GM20431 (cell line): Measurements from ENCODE around the gene PAX8.

ENCODE experiments used
- in situ Hi-C: fragments of 300-500 bp; cut with MseI, MboI; formaldehyde crosslinking; loops from one replicate; pipeline ENCODE4 v1.15.0; 2020; ENCODE audit warnings: low sequenced_read_pairs; ENCODE audit not compliant: unreplicated experiment

The PAX8 gene

GRCh38 chr2:113175736-113176695 lies 102.7 kb downstream of the PAX8 start:
- in situ Hi-C loops = no loop called here

DNA sequence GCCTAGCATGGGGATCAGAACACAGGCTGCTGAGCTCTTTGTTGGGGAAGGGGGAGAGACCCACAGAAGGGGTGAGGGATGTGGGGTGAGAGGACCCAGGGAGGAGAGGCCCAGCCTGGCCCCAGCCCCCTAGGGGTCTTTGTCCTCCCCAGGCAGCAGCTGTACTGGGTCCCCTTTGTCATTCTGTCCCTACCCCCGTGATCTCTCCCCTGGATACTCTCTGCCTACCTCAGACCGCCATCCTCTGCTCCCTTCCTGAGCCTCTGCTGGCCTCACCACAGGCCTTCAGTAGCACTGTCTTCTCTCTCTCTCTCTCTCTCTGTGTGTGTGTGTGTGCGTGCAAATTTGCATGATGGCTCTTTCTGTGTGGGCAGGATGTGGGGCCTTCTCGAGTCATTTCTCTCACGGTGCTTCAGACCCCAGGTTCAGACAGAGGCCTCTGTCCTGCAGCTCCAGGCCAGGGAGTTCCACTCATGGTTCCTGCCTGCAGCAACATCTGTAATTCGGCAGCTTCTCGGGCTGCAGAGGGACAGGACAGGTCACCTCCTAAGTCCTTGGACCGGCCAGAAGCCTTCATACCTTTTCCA lies 103.6 kb downstream of the PAX8 start:
- in situ Hi-C loops = no loop called here

GRCh38 chr2:113174376-113174750 lies 104.4 kb downstream of the PAX8 start:
- in situ Hi-C loops = no loop called here

GRCh38 chr2:113173542-113174375 lies 105.0 kb downstream of the PAX8 start, which contains the start of gene PSD4:
TSS of gene PSD4 (plus strand) at chr2:113173971. CDS start at chr2:113182457, 8,486 bp downstream.
- in situ Hi-C loops = no loop called here

DNA sequence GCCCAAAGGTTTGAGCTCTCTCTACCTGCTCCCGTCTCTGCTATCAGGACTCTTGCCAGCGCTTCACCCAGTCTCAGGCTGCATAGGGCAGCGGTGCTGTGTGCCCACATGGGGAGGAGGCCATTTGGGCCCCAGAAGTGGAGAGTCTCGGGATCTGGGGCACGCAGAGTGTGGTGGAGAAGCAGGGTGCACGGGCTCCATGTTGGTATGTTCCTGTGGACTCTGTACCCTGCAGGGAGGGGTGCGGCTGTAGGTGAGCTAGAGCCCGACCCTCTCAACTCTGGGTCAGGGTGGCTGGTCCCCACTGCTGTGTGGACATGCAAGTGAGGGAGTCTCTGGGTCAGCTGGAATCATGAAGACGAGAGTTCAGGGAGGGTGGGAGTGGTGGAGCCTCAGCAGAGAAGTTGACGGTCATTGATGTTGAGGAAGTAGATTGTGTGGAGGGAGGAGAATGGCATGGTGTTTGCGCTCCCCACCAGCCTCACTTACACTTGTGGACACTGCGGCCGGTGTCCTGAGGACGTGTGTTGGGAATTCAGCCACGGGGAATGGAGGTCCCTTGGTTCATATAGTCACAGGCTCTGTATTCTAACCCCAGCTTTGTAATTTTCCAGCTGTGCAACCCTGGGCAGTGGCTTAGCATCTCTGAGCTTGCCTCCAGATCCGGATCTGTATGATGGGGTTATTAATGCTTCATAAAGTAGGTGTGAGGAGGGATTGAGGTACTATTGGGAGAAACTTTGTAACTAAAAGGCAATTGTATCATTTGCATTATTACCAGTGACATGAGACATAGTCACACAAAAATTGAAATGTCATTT lies 105.8 kb downstream of the PAX8 start:
- in situ Hi-C loops = no loop called here

- in situ Hi-C loops = no loop called here
Measured at GRCh38 chr2:113171334-113172075, 107.2 kb downstream of the PAX8 start.

- in situ Hi-C loops = no loop called here
Measured at GRCh38 chr2:113169586-113169985, 109.1 kb downstream of the PAX8 start.

GRCh38 chr2:113169002-113169530 lies 109.7 kb downstream of the PAX8 start:
- in situ Hi-C loops = no loop called here

DNA sequence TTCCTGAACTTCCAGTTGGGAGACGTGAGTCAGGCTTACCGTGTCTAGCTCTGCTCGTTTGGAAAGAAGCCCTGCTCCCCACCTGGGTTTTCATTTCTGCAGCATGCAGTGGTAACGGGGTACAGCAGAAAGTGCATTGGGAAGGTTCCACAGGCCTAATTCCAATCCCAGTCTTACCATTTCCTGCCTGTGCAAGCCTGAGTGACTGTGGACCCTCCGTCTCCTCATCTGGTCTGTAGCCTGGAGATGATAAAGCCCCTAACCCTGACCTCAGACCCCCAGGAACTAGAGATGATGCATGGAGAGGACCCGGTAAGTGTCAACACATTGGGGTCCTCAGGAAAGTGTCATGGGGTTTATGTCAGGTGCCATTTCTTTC lies 110.8 kb downstream of the PAX8 start:
- in situ Hi-C loops = no loop called here

DNA sequence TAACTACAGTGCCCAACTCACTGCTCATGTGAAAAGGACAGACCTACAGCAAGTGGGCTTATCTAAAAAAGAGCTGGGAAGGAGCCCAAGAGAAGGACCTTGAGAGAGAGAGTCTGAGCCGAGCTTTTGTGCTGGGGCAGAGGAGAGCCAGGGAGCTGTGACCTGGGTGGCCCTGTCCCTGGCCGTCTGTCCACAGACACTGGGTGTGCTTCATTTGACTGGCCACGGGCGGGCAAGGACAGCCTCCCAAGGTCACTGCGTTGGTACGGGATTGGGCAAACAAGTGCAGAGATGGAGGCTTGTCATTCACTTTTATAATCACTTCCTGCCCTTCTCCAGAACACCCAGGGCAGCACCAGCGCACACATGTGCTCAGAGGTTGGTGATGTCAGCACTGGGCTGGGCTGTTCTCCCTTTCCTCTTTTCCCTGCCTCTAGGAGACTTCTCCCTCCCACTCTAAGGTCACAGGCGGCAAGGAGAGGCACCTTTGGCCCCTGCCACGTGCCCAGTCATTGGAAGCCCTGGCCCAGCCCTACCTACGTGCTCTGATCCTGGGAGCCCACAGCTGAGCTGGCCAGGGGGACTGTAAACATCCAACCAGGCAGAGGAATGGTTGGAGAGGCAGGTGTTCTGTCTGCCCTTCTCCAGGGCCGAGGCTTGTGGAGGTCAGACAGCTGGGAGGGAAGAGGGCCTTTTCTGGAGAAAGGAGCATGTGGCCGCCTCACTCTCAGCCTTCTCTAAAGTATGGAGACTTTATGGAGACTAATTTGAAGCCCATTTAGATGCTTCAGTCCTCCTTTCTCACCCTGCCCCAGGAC lies 111.4 kb downstream of the PAX8 start:
- in situ Hi-C loops = no loop called here

DNA sequence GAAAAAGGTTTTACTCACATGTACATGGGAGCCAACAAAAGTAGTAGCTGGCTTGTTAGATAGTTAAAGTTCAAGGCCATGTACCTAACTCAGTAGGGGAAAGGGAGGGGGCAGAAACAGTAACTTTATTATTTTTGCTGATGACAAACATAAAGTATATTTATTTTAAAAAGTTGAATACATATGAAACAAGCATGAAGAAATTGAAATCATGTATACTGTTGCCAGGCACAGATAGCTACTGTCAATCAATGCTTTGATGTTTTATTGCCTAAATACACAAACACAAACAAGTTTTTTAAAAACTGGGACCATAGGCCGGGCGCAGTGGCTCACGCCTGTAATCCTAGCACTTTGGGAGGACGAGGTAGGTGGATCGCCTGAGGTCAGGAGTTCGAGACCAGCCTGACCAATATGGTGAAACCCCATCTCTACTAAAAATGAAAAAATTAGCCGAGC lies 112.5 kb downstream of the PAX8 start:
- in situ Hi-C loops = no loop called here
